H1 (cell line): Measurements from ENCODE around the gene RBBP9. TPM values are rescaled to one million over a fixed set of nuclear protein-coding genes. Genes with fewer than 3 reads are reported as not detected.

ENCODE experiments used
- KDM5A ChIP-seq: fragments of 200-600 bp; IDR thresholded peaks from 2 replicates; pipeline ENCODE4 v1.7.1; 2012; ENCODE audit warnings: mild to moderate bottlenecking, low read length, inconsistent platforms, mixed read lengths
- NRF1 ChIP-seq: IDR thresholded peaks from 2 replicates; pipeline ENCODE4 v1.6.1; 2011; ENCODE audit warnings: mild to moderate bottlenecking, low read depth, low read length, improper control_type of control experiment
- USF2 ChIP-seq: IDR thresholded peaks from 2 replicates; pipeline ENCODE4 v1.6.1; 2011; ENCODE audit warnings: low read length, improper control_type of control experiment
- polyA plus RNA-seq, 7 experiments: library from polyadenylated mRNA; depleted of rRNA in 3 of 7; stranded (reverse) in 5 of 7; unstranded in 2 of 7; fragments of >200 nt in 5 of 7; fragments of 200-250 nt in 2 of 7; gene quantifications; 1 replicate in 5 of 7; 2 replicates in 1 of 7; 4 replicates in 1 of 7; pipeline versions ENCODE4 v1.2.1 to v1.2.3, GENCODE V29; 2011 to 2013; ENCODE audit warnings: missing spikeins in 2 of 7, mixed read lengths in 2 of 7
- total RNA-seq: library from RNA; stranded (reverse); fragmentation: NEBNext Ultra II Directional; extraction: Animal tissue kit (Norgen Biotek cat#: 25700); gene quantifications from 2 replicates; pipeline ENCODE4 v1.2.1, GENCODE V29; 2021

The RBBP9 gene
- total and polyA plus RNA-seq, 2 of the 8 experiments (the other 6 are each of a cell fraction or from before 2014, with no cell fraction given) = 9.5 to 13.5 TPM

- TF ChIP-seq NRF1 (no peak), KDM5A (no peak), USF2 (no peak)
These were observed 578 bp upstream of the RBBP9 start (continued) for GRCh38 chr20:18497603-18498002.
